NCI-H82 treated with DMSO at 0.1 percent for 48 hours (cell line): Measurements from ENCODE around the gene MBIP.

Source experiments
- DNase-seq: peaks from one replicate; lab custom pipeline; 2025; ENCODE audit not compliant: unreplicated experiment; lab: John Stamatoyannopoulos, UW

Gene MBIP

DNA sequence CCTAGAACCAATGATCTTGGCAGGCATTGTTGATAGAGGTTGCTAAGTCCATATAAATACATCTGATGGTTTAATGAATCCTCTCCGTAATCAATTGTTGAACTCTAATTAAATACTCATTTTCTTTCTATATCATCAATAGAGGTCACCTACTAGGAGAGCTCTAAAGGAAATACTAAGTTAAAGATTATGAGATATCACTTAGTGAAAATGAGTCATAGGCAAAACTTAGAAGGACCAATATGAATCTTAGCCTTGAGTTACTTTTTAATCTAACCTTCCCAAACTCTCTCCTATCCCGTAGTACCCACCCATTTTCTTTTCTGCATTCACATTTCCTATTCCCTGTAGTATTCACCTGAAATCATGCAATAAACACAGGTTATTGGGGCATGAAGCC lies 50.2 kb downstream of the MBIP start:
- DNase-seq: no peak

DNA sequence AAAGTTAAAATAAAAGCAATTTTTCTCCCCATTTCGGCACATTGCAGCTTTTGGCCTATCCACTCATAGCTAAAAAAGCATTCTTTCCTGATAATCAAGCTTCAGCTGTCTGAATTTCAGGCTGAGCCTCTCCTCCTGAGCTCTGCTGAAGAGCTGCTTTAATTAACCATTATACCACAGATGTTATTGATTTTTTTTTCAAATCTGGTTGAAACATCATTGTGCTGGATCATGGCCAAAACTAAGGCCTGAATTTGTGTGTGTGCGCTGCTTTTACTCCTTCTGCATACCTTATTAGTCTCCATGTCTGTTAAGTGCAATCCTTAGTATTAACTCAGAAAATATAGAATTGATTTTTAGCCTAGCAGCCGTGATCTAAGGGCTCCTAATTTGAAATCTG lies 52.3 kb downstream of the MBIP start:
- no peak for DNase-seq

DNA sequence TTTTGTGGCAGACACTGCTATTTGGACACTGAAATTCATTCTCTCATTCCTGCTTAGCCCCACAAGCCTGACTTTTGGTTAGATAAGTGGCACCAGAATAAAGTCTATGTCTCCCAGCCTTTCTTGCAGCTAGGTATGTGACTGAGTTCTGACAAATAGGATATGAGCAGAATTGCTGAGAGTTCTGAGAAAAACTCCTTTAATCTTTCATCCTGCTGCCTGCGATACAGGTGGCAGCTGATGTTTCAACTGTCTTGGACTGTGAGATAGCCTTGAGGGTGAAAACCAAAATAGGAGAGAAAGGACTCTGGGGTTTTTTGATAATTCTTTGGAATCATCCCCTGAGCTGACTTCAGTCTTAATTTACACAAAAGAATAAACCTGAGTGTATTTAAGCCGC lies 55.8 kb downstream of the MBIP start:
- no peak for DNase-seq

DNA sequence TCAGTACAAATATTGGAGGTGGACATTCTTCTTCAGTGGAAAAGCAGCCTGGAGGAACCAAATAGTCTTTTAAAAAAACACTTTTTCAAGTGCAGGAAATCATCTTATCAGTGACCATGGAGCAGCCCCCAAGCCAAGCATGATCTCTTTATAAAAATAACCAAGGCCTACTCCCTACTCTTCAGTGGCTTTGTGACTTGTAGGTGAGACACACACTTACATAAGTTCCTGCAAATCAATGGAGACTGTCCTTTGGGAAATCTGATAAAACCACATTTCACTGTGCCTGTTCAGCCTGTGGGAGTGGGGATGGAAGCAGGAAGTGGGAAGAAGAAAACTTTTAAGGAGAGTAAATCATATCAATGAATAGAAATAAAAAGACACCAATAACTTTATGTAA lies 56.3 kb downstream of the MBIP start:
- no peak for DNase-seq

DNA sequence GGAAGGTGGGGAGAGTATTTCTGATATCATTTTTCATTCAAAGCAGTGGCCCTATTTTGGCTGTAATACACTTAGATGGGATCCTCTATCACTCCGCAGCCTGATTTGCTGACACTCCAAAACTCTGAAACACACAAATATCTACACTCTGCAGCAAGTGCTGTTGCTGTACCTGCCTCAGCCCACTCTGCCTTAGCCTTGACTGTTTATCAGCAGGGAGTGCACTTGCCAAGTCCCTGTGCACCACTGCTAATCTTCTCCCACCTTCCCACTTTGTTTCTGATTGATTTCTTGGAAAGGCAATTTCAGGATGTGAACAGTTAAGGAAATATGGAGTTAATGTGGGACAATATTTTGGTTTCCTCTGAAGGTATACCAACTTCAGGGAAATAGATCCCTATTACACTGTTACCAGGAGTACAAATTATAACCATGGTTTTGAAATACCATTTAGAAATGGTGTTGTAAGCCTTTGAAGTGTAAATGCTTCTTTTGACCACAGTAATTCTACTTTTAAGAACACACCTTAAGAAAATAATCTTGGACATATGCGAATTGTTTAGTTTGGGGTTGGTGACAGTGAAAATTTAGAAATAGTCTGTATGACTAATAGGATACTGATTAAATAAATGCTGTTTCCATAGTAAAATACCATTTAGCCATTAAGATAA lies 59.3 kb downstream of the MBIP start:
- DNase-seq: no peak

DNA sequence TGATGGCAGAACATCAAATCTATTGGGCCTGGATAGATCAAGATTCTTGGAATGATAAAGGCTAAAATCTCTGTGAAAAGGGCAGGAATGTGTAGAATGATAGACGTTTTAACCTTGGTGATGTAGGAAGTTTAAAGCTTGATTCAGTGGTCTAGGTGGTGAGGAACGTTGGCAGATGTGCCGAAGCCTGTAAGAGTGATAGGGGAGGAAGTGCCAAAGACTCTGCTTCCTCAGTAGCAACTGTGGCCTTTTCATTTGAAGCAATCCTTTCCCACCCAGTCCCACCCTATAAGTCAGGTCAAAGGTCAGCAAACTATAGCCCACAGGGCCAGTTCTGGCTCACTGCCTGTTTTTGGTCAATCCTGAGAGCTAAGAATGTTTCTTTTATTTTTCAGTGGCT lies 62.2 kb downstream of the MBIP start:
- DNase-seq: no peak

DNA sequence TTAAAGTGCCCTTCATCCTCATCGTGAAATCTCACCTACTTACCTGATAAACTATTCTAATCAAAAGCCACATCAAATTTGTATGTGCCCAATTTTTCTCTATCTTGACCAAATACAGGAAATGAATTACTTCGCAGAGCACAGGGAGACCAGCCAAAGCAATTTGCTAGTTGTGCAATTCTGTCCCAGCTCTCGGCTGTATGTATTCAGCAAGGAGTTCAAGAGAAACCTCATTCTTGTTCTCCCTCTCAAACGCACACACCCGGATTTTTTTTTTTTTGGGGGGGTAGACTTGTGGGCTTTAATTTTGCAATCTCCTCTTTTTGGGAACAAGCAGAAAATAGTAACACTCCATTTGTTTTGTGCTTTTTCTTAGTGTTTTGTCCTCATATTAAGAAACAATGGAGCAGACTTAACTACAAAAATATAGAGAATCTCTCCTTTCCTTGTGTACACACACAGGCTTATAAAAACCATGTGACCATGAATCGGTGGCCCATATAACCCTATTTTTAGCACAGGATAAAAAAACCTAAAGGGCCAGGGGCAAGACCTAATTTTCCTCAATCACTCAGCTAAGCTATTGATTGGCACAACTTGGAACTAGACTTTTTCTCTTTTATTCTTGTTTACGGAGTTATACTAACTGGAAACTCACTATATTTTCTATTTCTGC lies 64.2 kb downstream of the MBIP start:
- DNase-seq: no peak

DNA sequence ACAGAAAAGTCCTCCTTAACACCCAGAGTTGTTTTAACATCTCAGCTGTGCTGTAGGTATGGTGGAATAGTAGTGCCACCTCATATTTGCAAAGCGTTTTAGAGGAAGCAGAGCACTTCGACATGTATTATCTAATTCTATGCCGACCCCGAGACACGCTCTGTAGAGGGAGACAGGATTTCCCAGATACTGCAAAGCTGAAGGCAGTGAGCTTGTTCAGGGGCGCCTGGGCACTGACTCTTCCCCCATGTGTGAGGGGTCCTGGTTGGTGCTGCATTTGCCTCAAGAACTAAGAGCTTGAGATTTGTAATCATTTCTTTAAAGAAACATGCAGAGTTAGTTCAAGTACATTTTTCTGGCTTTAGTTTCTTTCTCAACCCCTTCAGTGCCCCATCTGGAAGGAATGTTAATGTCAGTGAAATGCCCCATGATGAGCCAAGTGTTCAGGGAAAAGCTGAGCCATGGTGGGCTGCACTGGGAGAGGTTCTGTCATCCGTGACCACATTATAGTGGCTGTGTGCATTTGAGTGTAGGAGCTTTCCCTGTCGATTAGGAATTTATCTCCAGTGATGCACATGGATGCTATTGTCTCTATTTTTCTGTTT lies 66.3 kb downstream of the MBIP start:
- no peak for DNase-seq
